Mucosa of rectum (tissue), 2 donors: Measurements from ENCODE around the gene IGSF3.
"Not testable (repeated sequence)": the region's sequence is repeated elsewhere in the genome, so short reads cannot be mapped to it uniquely, and the experiment has no call there.

Experiments
- H3K27ac ChIP-seq, 2 donors: one replicate each; pipeline ENCODE4 v1.7.0; 2013; ENCODE audit warnings: inconsistent platforms in 2 of 2, low read depth in 2 of 2, low read length in 2 of 2
- H3K27me3 ChIP-seq, 2 donors: one replicate each; pipeline ENCODE4 v1.7.0; 2013; ENCODE audit warnings: low read length in 2 of 2; ENCODE audit not compliant: control insufficient read depth in 2 of 2, insufficient read depth in 2 of 2
- H3K36me3 ChIP-seq, 2 donors: one replicate each; pipeline ENCODE4 v1.7.0; 2013; ENCODE audit warnings: low read length in 2 of 2; ENCODE audit not compliant: control insufficient read depth in 2 of 2, insufficient read depth in 2 of 2
- H3K4me1 ChIP-seq, 2 donors: one replicate each; pipeline ENCODE4 v1.7.0; 2013; ENCODE audit warnings: low read length in 2 of 2, mild to moderate bottlenecking in 1 of 2; ENCODE audit not compliant: control insufficient read depth in 2 of 2, insufficient read depth in 2 of 2
- H3K4me3 ChIP-seq, 2 donors: one replicate each; pipeline ENCODE4 v1.7.0; 2013; ENCODE audit warnings: low read length in 2 of 2
- H3K9ac ChIP-seq, 2 donors: one replicate each; pipeline ENCODE4 v1.7.0; 2013; ENCODE audit warnings: low read length in 2 of 2, low read depth in 1 of 2, mild to moderate bottlenecking in 1 of 2
- H3K9me3 ChIP-seq, 2 donors: one replicate each; pipeline ENCODE4 v1.7.0; 2013; ENCODE audit warnings: low read length in 2 of 2; ENCODE audit not compliant: control insufficient read depth in 2 of 2
- donor health status: healthy.
- donor health status: Normal muscosa, but diverticular disease.

The IGSF3 gene

DNA sequence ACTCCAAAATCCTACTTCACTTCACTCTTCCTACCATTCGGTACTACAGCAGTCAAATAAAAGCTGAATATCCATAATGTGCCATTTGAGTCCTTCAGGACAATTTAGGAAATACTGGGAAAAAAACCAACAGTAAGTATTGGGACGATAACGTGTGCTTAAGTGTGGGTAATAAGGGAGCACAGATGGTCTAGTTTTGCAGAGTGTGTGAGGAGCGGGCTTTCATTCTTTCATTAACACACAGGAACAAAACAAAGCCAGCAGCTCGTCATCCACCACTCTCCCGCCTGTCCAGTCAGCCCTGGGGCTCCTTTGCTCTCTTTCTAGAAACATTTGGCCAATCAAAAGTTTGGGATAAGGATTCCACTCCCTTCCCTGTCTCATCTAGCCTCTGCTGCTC, 63.1 kb downstream of the IGSF3 start:
- not testable (repeated sequence) for H3K27me3 ChIP-seq, H3K9ac ChIP-seq, H3K4me1 ChIP-seq, H3K4me3 ChIP-seq, H3K36me3 ChIP-seq, H3K9me3 ChIP-seq, H3K27ac ChIP-seq

DNA sequence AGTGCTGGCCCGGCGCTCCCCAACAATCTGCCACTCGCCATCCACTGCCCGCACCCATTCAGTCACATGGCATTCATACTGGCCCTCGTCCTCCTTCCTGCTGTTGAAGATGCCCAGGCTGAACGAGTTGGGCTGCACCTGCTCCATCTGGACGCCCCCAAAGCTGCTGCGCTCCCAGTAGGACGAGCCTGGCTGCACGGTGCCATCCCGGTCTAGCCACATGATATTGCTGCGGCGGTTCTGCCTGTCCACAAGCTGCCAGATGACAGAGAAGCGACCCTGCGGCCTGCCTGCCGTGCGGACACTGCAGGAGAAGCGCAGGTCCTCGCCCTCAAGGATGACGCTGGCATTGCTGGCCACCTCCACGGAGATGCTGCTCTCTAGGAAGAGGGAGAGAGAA, 63.9 kb downstream of the IGSF3 start:
- not testable (repeated sequence) for H3K9me3 ChIP-seq, H3K36me3 ChIP-seq, H3K27me3 ChIP-seq, H3K9ac ChIP-seq, H3K27ac ChIP-seq, H3K4me3 ChIP-seq
- peaks cover 1 to 11% of the 10 kb centered on the region in 2 donors for H3K4me1 ChIP-seq

DNA sequence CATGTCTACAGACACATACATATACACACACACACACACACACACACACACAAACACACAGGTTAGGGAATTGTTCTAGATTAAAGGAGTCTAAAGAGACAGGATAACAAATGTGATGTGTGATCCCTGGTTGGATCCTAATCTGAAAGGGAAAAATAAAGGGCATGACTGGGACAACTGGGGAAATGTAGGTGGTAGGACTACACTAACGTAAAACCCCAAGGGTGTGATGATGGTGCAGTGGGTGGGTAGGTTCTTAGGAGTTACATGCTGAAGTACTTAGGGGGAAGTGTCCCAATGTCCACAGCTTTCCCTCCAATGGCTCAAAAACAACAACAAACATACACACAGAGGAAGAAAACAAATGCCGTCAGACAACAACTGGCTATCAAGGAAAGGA, 68.2 kb downstream of the IGSF3 start:
- H3K9me3 ChIP-seq, H3K4me3 ChIP-seq, H3K27me3 ChIP-seq, H3K36me3 ChIP-seq, H3K9ac ChIP-seq, H3K27ac ChIP-seq: not testable (repeated sequence)
- peaks cover 13 to 35% of the 10 kb centered on the region in 2 donors for H3K4me1 ChIP-seq

DNA sequence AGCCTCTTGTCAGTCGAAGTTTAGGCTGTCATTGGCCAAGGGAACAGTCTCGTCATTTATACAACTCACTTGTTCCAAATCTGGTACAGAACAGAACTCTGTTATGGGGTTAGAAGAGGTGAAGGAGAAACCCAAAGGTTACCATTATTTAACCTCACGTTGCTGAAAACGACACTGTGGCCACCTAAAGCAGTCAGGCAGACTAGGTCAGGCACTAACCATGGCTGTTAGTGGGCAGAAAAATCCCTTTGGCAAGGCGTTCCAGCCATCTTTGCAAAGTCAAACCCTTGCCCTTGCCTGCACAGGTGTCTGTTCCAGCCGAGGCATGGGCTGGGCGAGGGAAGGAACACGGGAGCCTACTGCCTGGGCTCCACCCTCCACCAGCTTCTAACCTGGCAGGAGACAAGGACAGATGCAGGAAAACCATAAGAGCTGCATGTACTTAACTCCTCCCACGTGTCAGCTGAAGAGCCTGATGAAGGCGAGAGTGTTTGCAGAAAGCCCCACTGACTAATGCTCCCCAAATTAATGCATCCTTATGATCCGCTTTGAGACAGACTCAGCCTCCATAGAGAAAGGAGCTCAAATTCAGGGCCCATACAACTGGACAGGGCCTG, 69.0 kb downstream of the IGSF3 start:
- not testable (repeated sequence) for H3K9me3 ChIP-seq, H3K36me3 ChIP-seq, H3K27me3 ChIP-seq, H3K4me3 ChIP-seq
- Histone ChIP-seq H3K4me1 (peaks cover 13 to 35% of the 10 kb centered on the region in 2 donors), H3K27ac (peak overlapping the region in 1 of 2 donors; percentile 21), H3K9ac (peak overlapping the region in 1 of 2 donors; percentile 20)

DNA sequence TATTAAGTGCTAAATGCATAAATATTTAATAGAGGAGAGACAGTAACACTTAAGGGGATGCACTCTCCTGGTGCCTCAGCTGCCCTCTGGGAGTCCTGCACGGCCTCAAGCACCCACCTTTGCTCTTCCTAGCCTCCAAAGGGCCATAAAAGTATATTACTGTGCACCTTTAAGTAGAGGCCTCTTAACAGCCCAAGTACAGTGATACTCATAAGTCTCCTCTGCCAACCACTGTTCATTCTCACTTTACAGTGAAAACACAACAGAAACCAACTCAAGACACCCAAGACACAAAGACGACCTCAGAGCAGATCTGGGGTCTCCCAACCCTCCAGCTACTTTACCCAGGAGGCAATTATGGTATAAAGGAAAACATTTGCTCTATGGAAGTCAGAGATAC, 70.1 kb downstream of the IGSF3 start:
- H3K4me1 ChIP-seq: peaks cover 14 to 37% of the 10 kb centered on the region in 2 donors

DNA sequence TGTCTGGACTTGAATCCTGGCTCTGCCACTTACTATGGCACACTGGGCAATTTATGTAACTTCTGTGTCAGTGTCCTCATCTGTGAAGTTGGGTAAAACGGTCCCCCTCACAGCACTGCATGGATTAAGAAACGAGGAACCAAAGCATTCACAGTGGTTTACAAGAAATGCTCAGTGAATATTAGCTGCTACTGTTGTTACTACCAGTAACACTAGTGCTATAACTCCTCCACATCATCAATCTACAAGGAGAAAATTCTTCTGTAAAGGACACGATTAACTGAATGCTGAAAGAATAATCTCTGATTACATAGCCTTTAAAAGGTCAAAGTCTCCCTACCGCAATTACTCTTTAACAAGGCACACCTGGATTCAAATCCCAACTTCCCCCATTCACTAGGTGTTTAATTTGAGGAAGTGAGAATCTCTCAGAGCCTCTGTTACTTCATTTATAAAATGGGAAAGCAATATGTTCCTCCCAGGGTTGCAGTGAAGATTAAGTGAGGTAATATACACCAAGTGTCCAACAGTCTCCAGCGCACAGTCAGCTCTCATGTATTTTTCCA, 70.7 kb downstream of the IGSF3 start:
- H3K4me1 ChIP-seq: peaks cover 16 to 41% of the 10 kb centered on the region in 2 donors
- not testable (repeated sequence) for H3K27me3 ChIP-seq

More for the DNA sequence above, 70.1 kb downstream of the IGSF3 start:
- not testable (repeated sequence) for H3K9ac ChIP-seq, H3K27me3 ChIP-seq, H3K4me3 ChIP-seq, H3K9me3 ChIP-seq, H3K36me3 ChIP-seq
- H3K27ac ChIP-seq: peak overlapping the region; percentile 32 to 41

DNA sequence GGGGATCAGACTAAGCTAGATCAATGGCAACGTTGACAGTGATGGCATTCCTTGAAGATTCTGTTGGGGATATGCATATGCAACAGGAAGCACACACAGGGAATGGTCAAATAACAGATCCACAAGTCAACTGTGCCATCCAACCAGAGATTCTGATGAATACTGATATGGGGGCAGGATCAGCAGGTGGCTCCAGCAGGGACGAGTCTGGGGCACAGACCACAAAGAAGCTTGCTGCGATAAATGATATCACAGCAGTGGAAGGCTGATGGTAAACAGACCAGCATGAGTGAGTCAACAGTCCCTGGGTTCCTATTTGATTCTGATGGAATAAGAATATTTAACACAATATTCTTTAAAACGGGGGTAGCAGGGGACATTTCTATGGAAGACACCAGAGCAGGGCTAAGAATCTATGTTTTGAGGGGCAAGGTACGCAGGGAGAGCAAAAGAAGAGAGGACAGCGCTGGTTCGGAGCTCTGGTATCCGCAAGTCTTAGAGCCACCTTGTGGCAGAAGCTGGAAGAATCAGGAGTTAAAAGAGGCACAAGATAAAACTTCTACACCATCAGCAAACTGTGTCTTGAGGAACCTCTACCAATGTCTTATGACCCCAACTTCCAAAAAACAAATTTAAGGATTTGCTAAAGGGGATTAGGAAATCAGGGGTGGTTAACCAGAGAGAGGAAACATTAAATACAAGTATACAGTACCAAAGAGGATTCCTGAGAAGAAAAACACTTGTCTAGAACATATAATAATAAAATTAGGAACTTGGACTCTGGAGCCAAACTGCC, 71.4 kb downstream of the IGSF3 start:
- H3K27ac ChIP-seq: peak overlapping the region; percentile 19 to 58
- H3K36me3 ChIP-seq, H3K27me3 ChIP-seq, H3K9me3 ChIP-seq: not testable (repeated sequence)
- H3K4me3 ChIP-seq: peak overlapping the region in 1 of 2 donors; percentile 21
- peaks cover 16 to 41% of the 10 kb centered on the region in 2 donors for H3K4me1 ChIP-seq
- peak overlapping the region in 1 of 2 donors; percentile 22 for H3K9ac ChIP-seq

More for the DNA sequence above, 70.7 kb downstream of the IGSF3 start:
- not testable (repeated sequence) for H3K9ac ChIP-seq, H3K36me3 ChIP-seq, H3K9me3 ChIP-seq, H3K4me3 ChIP-seq
- peak overlapping the region; percentile 32 to 41 for H3K27ac ChIP-seq

DNA sequence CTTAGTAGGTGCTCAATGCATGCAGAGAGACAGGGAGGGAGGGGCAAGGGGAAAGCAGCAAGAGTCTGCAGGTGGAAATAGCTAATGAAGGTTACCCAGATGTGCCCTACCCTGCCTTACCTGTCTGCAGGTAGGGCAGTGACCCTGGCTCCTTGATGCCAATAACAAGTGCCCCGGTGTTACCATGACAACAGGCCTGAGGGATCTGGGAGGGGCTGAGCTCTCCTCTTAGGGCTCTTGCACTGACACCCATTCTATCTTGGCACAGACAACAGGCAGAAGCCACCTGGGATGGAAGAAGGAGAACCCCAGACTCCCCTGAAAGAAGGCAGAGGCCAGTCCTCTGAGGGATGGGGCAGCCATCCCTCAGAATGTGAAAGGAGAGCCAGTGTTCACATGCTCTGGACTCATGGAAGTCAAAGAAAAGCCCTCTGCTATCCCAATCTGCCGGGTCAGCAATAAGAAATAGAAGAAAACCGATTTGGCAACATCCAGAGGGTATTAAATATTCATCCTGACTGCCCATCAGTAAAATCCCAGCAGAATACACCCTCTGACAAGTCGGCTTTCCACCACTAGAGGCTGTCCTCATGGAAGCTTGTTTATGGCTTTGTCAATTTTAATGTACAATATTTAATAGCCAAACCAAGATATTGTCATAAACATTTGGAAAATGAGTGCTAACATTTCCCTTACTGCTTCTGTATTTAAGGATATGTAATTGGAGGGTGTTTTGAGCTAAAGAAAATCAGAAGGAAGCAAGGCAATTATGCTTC, 72.3 kb downstream of the IGSF3 start:
- not testable (repeated sequence) for H3K9me3 ChIP-seq, H3K27me3 ChIP-seq, H3K9ac ChIP-seq, H3K36me3 ChIP-seq
- Histone ChIP-seq H3K4me1 (peaks cover 16 to 41% of the 10 kb centered on the region in 2 donors), H3K4me3 (peak overlapping the region in 1 of 2 donors; percentile 7), H3K27ac (peak overlapping the region; percentile 19 to 58)

DNA sequence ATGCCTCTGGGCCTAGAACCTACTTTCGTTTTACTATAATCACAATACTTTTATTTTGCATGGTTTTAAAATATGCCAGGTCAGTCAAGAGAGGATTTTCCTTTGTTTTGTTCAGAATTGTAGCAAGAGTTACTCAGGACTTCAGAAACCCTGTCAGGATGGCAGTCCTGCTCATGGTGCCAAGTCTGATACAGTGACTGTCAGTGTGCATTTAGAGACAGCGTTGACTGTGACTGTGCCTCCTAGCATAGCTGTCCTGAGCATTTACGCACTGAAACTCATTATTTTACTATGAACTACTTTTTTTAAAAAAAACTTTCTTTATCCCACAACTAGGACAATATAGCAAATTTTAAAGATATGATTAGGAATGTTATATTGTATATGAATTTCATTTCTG, 73.6 kb downstream of the IGSF3 start:
- H3K27ac ChIP-seq, H3K9ac ChIP-seq, H3K4me3 ChIP-seq, H3K27me3 ChIP-seq, H3K36me3 ChIP-seq, H3K9me3 ChIP-seq: not testable (repeated sequence)
- peaks cover 18 to 49% of the 10 kb centered on the region in 2 donors for H3K4me1 ChIP-seq

DNA sequence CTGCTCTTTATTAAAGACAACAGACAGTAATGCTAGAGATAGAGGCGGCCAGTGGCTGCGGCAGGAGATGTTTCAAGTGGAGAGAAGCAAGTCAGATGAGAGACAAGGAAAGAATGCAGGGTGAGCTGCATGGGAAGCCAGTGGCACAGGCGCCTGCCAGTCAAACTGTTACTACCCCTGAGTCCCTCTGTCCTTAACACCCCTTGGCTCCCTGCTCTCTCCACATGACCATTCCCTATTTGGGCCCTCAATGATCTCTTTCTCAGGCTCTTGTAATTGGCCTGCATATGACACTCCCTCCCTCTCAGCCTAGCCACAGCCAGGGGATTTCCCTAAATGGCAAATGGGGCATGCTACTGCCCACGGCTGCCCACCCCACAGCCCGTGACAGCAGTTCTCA, 74.1 kb downstream of the IGSF3 start:
- not testable (repeated sequence) for H3K4me3 ChIP-seq, H3K36me3 ChIP-seq, H3K27ac ChIP-seq, H3K9ac ChIP-seq, H3K9me3 ChIP-seq, H3K27me3 ChIP-seq
- H3K4me1 ChIP-seq: peaks cover 14 to 47% of the 10 kb centered on the region in 2 donors
